GM10847 (cell line): Measurements from ENCODE around the gene RADIL.

Source experiments
- POLR2A ChIP-seq: IDR thresholded peaks from 2 replicates; pipeline ENCODE4 v1.6.1; 2011; ENCODE audit not compliant: insufficient read length; ENCODE audit errors: extremely low read depth

The RADIL gene, protein sequence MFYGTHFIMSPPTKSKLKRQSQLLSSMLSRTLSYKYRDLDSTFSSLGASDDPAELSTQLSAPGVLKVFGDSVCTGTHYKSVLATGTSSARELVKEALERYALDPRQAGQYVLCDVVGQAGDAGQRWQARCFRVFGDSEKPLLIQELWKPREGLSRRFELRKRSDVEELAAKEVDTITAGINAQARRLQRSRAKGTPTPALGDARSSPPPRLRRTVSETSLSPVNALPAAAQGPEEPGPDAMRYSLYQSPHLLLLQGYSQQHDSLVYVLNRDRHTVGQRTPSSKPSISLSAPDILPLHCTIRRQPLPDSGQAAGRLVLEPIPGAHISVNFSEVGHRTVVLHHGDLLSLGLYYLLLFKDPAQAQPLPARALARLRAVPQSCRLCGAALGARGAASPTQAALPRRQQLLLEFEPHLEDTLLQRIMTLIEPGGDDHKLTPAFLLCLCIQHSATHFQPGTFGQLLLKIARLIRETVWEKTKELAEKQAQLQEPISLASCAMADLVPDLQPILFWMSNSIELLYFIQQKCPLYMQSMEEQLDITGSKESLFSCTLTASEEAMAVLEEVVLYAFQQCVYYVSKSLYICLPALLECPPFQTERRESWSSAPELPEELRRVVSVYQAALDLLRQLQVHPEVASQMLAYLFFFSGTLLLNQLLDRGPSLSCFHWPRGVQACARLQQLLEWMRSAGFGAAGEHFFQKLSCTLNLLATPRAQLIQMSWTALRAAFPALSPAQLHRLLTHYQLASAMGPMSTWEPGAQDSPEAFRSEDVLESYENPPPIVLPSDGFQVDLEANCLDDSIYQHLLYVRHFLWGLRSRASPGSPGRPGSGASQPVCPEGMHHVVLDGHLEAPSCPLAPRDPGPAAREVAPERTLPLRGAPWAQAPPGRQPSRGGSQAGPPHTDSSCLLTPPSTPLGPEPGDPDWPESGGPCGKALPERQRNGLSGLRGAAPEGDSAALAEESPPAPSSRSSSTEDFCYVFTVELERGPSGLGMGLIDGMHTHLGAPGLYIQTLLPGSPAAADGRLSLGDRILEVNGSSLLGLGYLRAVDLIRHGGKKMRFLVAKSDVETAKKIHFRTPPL

GRCh38 chr7:4883372-4884144 lies at the start of gene RADIL:
TSS of gene RADIL (minus strand) at chr7:4883716. CDS start at chr7:4878139, 5,577 bp downstream.
- no peak for TF ChIP-seq POLR2A

- no peak for TF ChIP-seq POLR2A
Observed at GRCh38 chr7:4931943-4932342, 48.4 kb upstream of the RADIL start.

DNA sequence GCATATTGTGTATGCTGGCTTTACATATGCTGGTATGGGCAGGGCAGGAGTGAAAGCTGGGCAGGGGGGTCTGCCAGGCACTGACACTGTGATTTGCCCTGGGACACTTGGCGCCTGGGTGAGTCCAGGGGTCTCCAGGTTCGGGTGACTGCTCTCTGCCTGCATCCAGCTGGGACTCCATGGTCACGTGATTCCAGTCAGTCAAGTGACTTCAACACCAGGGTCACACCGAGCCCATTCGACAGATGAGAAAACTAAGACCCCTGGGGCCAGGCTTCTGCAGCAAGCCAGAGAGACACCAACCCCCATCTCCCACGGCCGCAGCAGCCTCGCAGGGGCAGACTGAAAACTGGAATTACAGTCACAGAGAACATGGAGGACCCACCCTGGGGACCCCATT lies 45.5 kb upstream of the RADIL start:
- TF ChIP-seq POLR2A, result no peak

DNA sequence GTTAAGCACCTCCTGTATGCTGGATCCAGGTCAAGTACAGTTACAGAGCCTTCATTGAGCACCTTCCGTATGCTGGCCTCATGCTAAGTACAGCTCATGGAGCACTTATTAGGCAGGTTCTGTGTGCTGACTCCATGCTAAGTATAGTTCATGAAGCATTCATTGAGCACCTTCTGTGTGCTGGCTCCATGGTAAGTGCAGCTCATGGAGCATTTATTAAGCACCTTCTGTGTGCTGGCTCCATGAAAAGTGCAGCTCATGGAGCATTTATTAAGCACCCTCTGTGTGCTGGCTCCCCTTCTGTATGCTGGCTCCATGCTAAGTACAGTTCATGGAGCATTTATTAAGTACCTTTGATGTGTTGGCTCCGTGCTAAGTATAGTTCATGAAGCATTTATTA lies 44.9 kb upstream of the RADIL start:
- no peak for TF ChIP-seq POLR2A

DNA sequence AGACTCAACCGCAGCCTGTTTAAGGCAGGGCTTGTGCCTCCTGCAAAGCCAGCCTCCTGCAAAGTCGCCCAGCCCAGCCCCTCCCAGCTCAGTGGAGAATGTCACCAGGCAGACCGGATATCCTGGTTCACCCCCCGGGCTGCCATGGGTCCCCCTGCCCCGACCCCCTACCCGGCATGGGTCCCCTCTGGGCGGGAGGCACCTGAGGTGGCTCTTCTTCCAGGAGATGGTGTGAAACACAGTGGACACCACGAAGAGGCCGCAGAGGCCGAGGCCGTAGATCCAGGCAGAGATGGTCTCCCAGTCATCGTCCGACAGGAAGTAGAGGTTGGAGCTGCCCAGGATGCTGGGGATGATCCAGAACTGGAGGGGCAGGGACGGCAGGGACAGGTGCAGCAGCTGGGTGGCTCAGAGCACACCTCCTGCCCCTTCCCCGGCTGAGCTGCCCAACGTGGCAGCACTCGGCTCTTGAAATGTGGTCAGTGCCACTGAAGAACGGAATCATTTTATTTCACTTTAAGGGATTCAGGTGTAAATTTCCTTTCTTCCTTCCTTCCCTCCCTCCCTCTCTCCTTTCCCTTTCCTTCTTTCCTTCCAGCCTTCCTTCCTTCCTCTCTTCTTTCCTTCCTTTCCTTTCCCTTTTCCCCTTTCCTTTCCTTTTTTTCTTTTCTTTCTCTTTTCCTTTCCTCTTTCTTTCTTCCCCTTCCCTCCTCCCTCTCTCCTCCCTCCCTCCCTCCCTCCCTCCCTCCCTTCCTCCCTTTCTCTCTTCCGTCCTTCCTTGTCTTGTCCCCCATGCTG lies 36.7 kb upstream of the RADIL start:
- no peak for TF ChIP-seq POLR2A

- TF ChIP-seq POLR2A, result no peak
Observed at GRCh38 chr7:4916113-4916512, 32.6 kb upstream of the RADIL start.

- TF ChIP-seq POLR2A, result no peak
Observed at GRCh38 chr7:4911111-4911828, 27.8 kb upstream of the RADIL start.

- TF ChIP-seq POLR2A, result no peak
Observed at GRCh38 chr7:4906682-4907081, 23.2 kb upstream of the RADIL start.

DNA sequence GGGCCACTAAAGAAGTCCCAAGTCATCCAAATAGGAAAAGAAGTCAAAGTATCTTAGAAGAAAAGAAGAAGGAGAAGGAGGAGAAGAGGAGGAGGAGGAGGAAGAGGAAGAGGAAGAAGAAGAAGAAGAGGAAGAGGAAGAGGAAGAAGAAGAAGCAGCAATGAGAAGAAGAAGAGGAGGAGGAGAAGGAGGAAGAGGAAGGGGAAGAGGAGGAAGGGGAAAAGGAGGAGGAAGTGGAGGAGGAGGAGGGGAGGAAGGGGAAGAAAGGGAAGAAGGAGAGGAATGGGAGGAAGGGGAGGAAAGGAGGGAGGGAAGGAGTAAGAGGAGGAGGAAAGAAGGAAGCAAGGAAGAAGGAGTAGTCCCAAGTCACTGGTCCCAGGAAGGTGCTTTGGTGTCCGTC lies 21.7 kb upstream of the RADIL start:
- no peak for TF ChIP-seq POLR2A

GRCh38 chr7:4904346-4904745 lies 20.8 kb upstream of the RADIL start:
- TF ChIP-seq POLR2A, result no peak

DNA sequence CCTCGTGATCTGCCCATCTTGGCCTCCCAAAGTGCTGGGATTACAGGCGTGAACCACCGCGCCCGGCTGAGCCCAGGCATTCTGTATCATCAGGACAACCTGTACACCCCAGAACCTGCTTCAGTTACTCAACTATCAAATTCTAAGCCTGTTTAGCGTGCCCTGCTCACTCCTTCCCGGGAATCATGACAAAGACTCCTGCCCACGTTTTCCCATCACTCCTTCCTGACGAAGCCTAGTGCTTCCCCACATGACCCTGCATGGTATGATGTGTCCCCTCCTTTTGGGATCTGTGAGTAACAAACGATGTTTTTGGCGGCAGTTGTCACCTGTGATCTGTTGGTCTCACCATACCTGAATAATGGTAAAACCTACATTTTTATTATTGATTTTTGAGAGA lies 12.2 kb upstream of the RADIL start:
- TF ChIP-seq POLR2A, result no peak

DNA sequence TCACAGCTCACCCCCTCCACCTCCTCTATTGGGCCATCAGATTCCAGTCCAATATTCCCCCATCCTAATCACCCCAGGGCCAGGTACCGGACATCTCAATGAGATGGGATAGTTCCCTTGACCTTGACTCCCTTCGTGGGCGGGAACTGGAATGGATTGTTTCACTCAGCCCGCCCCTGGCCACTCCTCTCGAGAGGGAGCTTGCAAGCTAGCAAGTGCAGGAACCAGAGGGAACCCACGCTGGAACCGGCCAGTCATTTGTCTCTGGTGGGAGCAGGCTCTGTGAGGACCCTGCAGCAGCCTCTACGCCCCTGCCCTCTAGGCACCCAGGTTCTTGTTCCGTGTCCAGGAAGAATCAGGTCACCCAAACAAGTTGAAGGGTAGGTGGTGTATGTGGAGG lies 11.0 kb upstream of the RADIL start:
- TF ChIP-seq POLR2A, result no peak

GRCh38 chr7:4893929-4894475 lies 10.5 kb upstream of the RADIL start:
- TF ChIP-seq POLR2A, result no peak
